Measurements from ENCODE around the gene NPLOC4. TPM values are rescaled to one million over a fixed set of nuclear protein-coding genes. Genes with fewer than 3 reads are reported as not detected.
"Not testable (repeated sequence)": the region's sequence is repeated elsewhere in the genome, so short reads cannot be mapped to it uniquely, and the experiment has no call there.

Gene NPLOC4
- total and polyA plus RNA-seq, 11 donors: 28.2 to 133 (median 99.2) TPM

DNA sequence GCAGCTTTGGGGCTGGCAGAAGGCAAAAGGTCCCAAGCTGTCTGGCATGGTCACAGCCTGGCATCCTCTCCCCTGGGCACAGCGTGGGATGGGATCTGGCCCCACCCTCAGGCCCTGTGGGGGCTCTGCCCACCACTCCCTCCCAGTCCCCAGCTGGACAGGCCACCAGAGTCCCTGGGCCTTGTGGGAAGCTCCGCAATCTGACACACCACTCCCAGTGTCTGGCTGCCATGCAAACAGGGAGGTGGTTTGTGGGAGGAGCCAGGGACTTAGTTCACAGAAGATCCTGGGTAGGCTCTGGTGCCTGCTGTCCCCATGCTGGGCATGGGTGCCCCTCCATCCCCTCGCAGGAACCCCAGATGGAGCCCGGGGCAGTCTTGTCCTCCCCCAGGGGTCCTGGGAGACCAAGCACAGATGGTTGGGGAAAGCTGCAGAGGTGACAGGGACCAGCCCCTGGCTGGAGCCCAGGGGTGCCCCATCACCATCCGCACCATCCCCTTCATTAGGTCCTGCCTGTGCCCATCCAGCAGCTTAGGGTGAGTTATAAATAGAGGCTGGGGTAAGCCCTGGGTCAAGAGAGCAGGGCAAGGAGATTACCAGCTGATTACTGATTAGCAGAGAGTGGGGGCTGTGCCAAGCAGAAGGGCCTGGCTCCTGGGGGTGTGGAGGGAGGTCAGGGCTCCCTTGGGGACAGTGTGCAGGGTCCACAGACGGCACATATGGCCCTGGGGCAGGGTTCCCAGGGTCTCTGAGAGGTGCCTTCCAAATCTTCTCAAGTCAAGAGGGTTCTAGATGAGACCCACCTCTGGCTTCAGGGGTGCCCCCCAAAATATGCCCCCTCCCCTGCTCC, 102.5 kb downstream of the NPLOC4 start:
- H3K36me3 ChIP-seq: peaks cover 0 to 9% (median 0%) of the 10 kb centered on the region in 9 donors
- 56 to 73% (median 65%) methylated on average over 4 to 6 of the region's 6 CpGs for WGBS, 4 donors
- DNase-seq (no peak), ATAC-seq (no peak)
- peaks cover 0 to 42% (median 30%) of the 10 kb centered on the region in 9 donors for H3K27me3 ChIP-seq
- H3K27ac ChIP-seq: no peak overlapping the region
- H3K4me1 ChIP-seq: peaks cover 0 to 20% (median 16%) of the 10 kb centered on the region in 12 donors
- intact Hi-C loops (cut with DNase I): loop anchor here in 7 of 10 donors (5.0 to 10.0 kb wide), 3 partner anchors 60 to 392 kb away; no protein-coding TSS in a partner anchor
- H3K9me3 ChIP-seq: no peaks in the 10 kb centered on the region
- no peak overlapping the region for H3K4me3 ChIP-seq
- no peak for TF ChIP-seq POLR2A (IDR thresholded peaks at IDR 0.05)
- TF ChIP-seq, protein P1, sequence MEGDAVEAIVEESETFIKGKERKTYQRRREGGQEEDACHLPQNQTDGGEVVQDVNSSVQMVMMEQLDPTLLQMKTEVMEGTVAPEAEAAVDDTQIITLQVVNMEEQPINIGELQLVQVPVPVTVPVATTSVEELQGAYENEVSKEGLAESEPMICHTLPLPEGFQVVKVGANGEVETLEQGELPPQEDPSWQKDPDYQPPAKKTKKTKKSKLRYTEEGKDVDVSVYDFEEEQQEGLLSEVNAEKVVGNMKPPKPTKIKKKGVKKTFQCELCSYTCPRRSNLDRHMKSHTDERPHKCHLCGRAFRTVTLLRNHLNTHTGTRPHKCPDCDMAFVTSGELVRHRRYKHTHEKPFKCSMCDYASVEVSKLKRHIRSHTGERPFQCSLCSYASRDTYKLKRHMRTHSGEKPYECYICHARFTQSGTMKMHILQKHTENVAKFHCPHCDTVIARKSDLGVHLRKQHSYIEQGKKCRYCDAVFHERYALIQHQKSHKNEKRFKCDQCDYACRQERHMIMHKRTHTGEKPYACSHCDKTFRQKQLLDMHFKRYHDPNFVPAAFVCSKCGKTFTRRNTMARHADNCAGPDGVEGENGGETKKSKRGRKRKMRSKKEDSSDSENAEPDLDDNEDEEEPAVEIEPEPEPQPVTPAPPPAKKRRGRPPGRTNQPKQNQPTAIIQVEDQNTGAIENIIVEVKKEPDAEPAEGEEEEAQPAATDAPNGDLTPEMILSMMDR (IDR thresholded peaks at IDR 0.05): no peak

DNA sequence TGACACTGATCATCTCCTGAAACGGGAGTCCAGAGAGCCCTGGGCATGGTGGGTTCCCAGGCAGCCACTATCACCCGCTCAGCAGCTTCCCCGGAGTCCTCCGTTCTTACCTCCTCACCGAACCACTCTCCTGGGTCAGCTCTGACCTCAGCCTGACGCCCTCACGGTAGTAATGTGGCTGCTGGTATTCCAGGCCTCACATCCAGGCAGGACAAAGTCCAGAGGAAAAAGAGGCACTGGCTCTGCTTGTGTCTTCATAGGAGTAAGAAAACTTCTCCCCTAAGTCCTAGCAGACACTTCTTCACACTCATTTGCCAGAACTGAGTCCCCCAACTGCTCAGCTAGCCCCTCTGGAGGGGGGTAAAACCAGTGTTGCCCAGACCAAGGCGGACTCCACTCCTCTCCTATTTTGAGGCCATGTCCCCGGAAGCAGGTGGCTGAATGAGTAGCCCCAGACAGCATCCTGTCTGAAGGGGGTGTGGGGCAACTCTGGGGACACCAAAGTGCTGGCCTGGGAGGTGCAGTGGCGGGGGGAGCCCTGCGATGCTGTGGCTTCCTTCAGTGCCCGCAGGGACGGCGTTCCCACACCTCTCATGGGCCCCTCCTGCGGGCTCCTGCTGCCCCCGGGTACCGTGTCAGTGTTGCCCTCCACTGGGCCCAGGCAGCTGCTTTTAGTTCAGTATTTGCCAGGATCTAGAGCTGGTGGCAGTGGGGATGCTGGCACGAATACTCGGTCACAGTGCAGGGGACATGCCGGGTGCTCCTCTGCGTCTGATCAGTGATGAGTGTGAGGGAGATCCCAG, 103.4 kb downstream of the NPLOC4 start:
- Histone ChIP-seq H3K27ac (no peak overlapping the region), H3K4me3 (no peak overlapping the region), H3K4me1 (peaks cover 0 to 20% (median 16%) of the 10 kb centered on the region in 12 donors), H3K36me3 (peaks cover 0 to 6% (median 0%) of the 10 kb centered on the region in 9 donors), H3K27me3 (peaks cover 0 to 46% (median 30%) of the 10 kb centered on the region in 9 donors), H3K9me3 (no peaks in the 10 kb centered on the region)
- intact Hi-C loops (cut with DNase I): loop anchor here in 1 of 10 donors (10.0 kb wide), 1 partner anchor 59 kb away; no protein-coding TSS in a partner anchor
- ATAC-seq (no peak), DNase-seq (no peak)
- TF ChIP-seq POLR2A (IDR thresholded peaks at IDR 0.05): no peak
- TF ChIP-seq, protein P1 (IDR thresholded peaks at IDR 0.05): no peak
- WGBS, 4 donors: 61 to 73% (median 70%) methylated on average over 18 to 21 of the region's 21 CpGs

DNA sequence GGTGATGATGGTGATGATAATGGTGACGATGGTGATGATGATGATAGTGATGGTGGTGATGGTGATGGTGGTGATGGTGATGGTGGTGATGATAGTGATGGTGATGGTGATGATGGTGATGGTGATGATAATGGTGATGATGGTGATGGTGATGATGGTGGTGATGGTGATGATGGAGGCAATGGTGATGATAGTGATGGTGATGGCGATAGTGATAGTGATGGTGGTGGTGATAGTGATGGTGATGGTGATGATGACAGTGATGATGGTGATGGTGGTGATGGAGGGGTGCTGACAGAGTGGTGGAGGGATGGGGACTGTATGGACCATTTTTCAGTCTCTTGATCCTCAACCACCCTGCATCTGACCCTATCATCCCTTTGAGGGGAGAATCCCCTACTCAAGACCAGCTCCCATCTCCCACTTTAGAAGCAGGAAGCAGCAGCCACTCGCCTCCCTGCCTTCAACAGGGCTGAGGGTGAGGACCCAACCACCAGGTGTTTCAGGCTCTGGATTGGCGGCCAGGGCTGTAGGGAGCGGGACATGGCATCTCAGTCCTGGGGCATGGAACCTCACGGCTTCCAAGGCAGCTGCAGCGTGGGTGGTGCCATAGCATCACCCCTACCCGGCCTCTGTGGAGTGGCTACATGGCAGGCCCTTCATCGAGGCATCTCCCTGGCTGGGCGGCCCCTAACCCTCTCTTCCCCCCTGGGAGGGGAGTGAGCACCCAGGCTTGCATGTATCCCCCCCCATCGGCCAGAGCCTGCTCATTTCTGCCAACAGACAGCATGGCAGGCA, 104.2 kb downstream of the NPLOC4 start:
- no peaks in the 10 kb centered on the region for H3K36me3 ChIP-seq
- H3K4me1 ChIP-seq: peaks cover 0 to 19% (median 15%) of the 10 kb centered on the region in 12 donors
- no peak for DNase-seq
- ATAC-seq: no peak
- H3K9me3 ChIP-seq: no peaks in the 10 kb centered on the region
- intact Hi-C loops (cut with DNase I): loop anchor here in 1 of 10 donors (10.0 kb wide), 1 partner anchor 58 kb away; no protein-coding TSS in a partner anchor
- H3K4me3 ChIP-seq: no peak overlapping the region
- H3K27me3 ChIP-seq: peaks cover 0 to 45% (median 28%) of the 10 kb centered on the region in 9 donors
- 90 to 94% (median 93%) methylated on average over 7 to 11 of the region's 11 CpGs for WGBS, 4 donors
- no peak overlapping the region for H3K27ac ChIP-seq
- TF ChIP-seq, protein P1 (IDR thresholded peaks at IDR 0.05): no peak
- no peak for TF ChIP-seq POLR2A (IDR thresholded peaks at IDR 0.05)

DNA sequence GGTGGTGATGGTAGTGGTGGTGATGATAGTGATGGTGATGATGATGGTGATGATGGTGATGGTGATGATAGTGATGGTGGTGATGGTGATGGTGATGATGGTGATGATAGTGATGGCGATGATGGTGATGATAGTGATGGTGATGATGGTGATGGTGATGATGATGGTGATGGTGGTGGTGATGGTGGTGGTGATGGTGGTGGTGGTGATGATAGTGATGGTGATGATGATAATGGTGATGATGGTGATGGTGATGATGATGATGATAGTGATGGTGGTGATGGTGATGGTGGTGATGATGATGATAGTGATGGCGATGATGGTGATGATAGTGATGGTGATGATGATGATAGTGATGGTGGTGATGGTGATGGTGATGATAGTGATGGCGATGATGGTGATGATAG, 104.9 kb downstream of the NPLOC4 start:
- intact Hi-C loops (cut with DNase I): loop anchor here in 1 of 10 donors (10.0 kb wide), 1 partner anchor 57 kb away; no protein-coding TSS in a partner anchor
- not testable (repeated sequence) for ATAC-seq, H3K4me3 ChIP-seq, H3K9me3 ChIP-seq, H3K27ac ChIP-seq, H3K36me3 ChIP-seq, DNase-seq
- WGBS, 4 donors: 92 to 97% (median 95%) methylated on average over 3 of the region's 3 CpGs
- H3K27me3 ChIP-seq: peaks cover 3 to 45% (median 21%) of the 10 kb centered on the region in 9 donors
- peaks cover 0 to 17% (median 9%) of the 10 kb centered on the region in 12 donors for H3K4me1 ChIP-seq

DNA sequence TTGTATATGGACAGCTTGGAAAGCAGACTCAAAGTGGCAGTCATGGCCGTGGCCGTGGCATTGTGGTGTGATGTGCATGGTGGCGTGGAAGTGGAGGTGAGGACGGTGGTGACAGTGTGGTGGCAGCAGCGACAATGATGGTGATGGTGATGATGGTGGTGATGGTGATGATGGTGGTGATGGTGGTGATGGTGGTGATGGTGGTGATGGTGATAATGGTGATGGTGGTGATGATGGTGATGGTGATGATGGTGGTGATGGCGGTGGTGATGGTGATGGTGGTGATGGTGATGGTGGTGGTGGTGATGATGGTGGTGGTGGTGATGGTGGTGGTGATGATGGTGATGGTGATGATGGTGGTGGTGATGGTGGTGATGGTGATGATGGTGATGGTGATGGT, 105.9 kb downstream of the NPLOC4 start:
- not testable (repeated sequence) for ATAC-seq, DNase-seq, H3K4me1 ChIP-seq, H3K27ac ChIP-seq, H3K9me3 ChIP-seq, H3K36me3 ChIP-seq, H3K4me3 ChIP-seq
- WGBS, 4 donors: 81 to 89% (median 82%) methylated on average over 6 of the region's 6 CpGs
- intact Hi-C loops (cut with DNase I): loop anchor here in 1 of 10 donors (10.0 kb wide), 1 partner anchor 56 kb away; no protein-coding TSS in a partner anchor
- H3K27me3 ChIP-seq: peaks cover 0 to 42% (median 15%) of the 10 kb centered on the region in 9 donors

Data from heart left ventricle (tissue), 16 donors.